Stimulated activated CD8-positive, alpha-beta memory T cell treated with anti-CD3 and anti-CD28 coated beads, Interleukin-4, amount 100 ng/mL, for 4 hours (primary cell): ENCODE data around the gene GINS2.

Source experiments
- DNase-seq, 2 donors: peaks; one replicate each; pipeline ENCODE4 v3.0.0-alpha.2; 2020; ENCODE audit warnings: low read depth in 2 of 2, low spot score in 1 of 2

GINS2 gene

GRCh38 chr16:85628265-85628556, 60.5 kb downstream of the GINS2 start:
- DNase-seq = no peak

GRCh38 chr16:85627526-85628264, 61.1 kb downstream of the GINS2 start:
- DNase-seq = no peak

GRCh38 chr16:85627089-85627488, 61.7 kb downstream of the GINS2 start:
- no peak for DNase-seq
